NT2/D1 (cell line): ENCODE measurements around the gene LSM11.

Experiments
- DNase-seq: peaks from one replicate; pipeline ENCODE4 v3.0.0-alpha.2; 2011; ENCODE audit warnings: low read depth, low spot score
- H3K27me3 ChIP-seq: 2 replicates; pipeline ENCODE4 v1.6.0; 2011; ENCODE audit warnings: mild to moderate bottlenecking; ENCODE audit not compliant: insufficient read length, insufficient read depth
- H3K36me3 ChIP-seq: 2 replicates; pipeline ENCODE4 v1.6.1; 2011; ENCODE audit warnings: mild to moderate bottlenecking, low read length, mixed read lengths; ENCODE audit not compliant: insufficient read depth, insufficient read length
- H3K4me1 ChIP-seq: 2 replicates; pipeline ENCODE4 v1.5.1; 2011; ENCODE audit not compliant: insufficient read depth, insufficient read length
- H3K4me3 ChIP-seq: 2 replicates; pipeline ENCODE4 v1.5.1; 2011; ENCODE audit warnings: low read depth; ENCODE audit not compliant: insufficient read length
- H3K9ac ChIP-seq: 2 replicates; pipeline ENCODE4 v1.6.0; 2011; ENCODE audit warnings: low read depth; ENCODE audit not compliant: insufficient read length
- H3K9me3 ChIP-seq: 2 replicates; pipeline ENCODE4 v1.5.1; 2011; ENCODE audit warnings: mild to moderate bottlenecking, low read length; ENCODE audit not compliant: insufficient read depth
- SUZ12 ChIP-seq: IDR thresholded peaks from 2 replicates; pipeline ENCODE4 v1.6.1; 2011; ENCODE audit not compliant: insufficient read length, insufficient read depth; ENCODE audit errors: extremely low read depth
- YY1 ChIP-seq: IDR thresholded peaks from 2 replicates; pipeline ENCODE4 v1.6.1; 2011; ENCODE audit not compliant: insufficient read length, insufficient read depth
- ZNF274 ChIP-seq: IDR thresholded peaks from 2 replicates; pipeline ENCODE4 v1.6.1; 2011; ENCODE audit warnings: mild to moderate bottlenecking, low read depth, low read length

Gene LSM11

GRCh38 chr5:157764531-157764930 is 21.0 kb downstream of the LSM11 start:
- Histone ChIP-seq H3K9ac (no peak overlapping the region), H3K36me3 (no peaks in the 10 kb centered on the region), H3K27me3 (no peaks in the 10 kb centered on the region), H3K9me3 (no peaks in the 10 kb centered on the region), H3K4me3 (no peak overlapping the region), H3K4me1 (no peaks in the 10 kb centered on the region)
- no peak for DNase-seq
- TF ChIP-seq YY1 (no peak), ZNF274 (no peak), SUZ12 (no peak)

GRCh38 chr5:157766442-157766841 is 22.9 kb downstream of the LSM11 start:
- H3K27me3 ChIP-seq, result no peaks in the 10 kb centered on the region
- no peak overlapping the region for H3K4me3 ChIP-seq
- H3K36me3 ChIP-seq, result no peaks in the 10 kb centered on the region
- H3K9me3 ChIP-seq, result no peaks in the 10 kb centered on the region
- H3K4me1 ChIP-seq, result no peaks in the 10 kb centered on the region
- no peak overlapping the region for H3K9ac ChIP-seq
- TF ChIP-seq ZNF274 (no peak), SUZ12 (no peak), YY1 (no peak)
- DNase-seq, result no peak

- no peaks in the 10 kb centered on the region for H3K27me3 ChIP-seq
These were observed 23.4 kb downstream of the LSM11 start for GRCh38 chr5:157766902-157767301.

GRCh38 chr5:157767689-157768088 is 24.2 kb downstream of the LSM11 start:
- no peak for DNase-seq
- no peak overlapping the region for H3K9ac ChIP-seq
- H3K4me3 ChIP-seq, result no peak overlapping the region
- H3K36me3 ChIP-seq, result no peaks in the 10 kb centered on the region
- TF ChIP-seq ZNF274 (no peak), SUZ12 (no peak), YY1 (no peak)
- no peaks in the 10 kb centered on the region for H3K27me3 ChIP-seq
- H3K9me3 ChIP-seq, result no peaks in the 10 kb centered on the region
- no peaks in the 10 kb centered on the region for H3K4me1 ChIP-seq

More at GRCh38 chr5:157766902-157767301, 23.4 kb downstream of the LSM11 start:
- no peak for DNase-seq
- Histone ChIP-seq H3K4me3 (no peak overlapping the region), H3K9ac (no peak overlapping the region), H3K4me1 (no peaks in the 10 kb centered on the region), H3K9me3 (no peaks in the 10 kb centered on the region), H3K36me3 (no peaks in the 10 kb centered on the region)
- no peak for TF ChIP-seq SUZ12
- no peak for TF ChIP-seq ZNF274
- no peak for TF ChIP-seq YY1

GRCh38 chr5:157770665-157771064 is 27.2 kb downstream of the LSM11 start:
- H3K27me3 ChIP-seq, result no peaks in the 10 kb centered on the region
- no peak overlapping the region for H3K9ac ChIP-seq
- no peak for DNase-seq
- no peaks in the 10 kb centered on the region for H3K4me1 ChIP-seq
- H3K4me3 ChIP-seq, result no peak overlapping the region
- H3K36me3 ChIP-seq, result no peaks in the 10 kb centered on the region
- no peaks in the 10 kb centered on the region for H3K9me3 ChIP-seq
- TF ChIP-seq YY1 (no peak), ZNF274 (no peak), SUZ12 (no peak)

- Histone ChIP-seq H3K4me1 (no peaks in the 10 kb centered on the region), H3K36me3 (no peaks in the 10 kb centered on the region), H3K27me3 (no peaks in the 10 kb centered on the region), H3K4me3 (no peak overlapping the region), H3K9me3 (no peaks in the 10 kb centered on the region), H3K9ac (no peak overlapping the region)
- no peak for TF ChIP-seq SUZ12
- TF ChIP-seq ZNF274, result no peak
- TF ChIP-seq YY1, result no peak
- DNase-seq, result no peak
These were observed 28.6 kb downstream of the LSM11 start for GRCh38 chr5:157772127-157772526.

GRCh38 chr5:157778121-157778805 is 34.8 kb downstream of the LSM11 start:
- Histone ChIP-seq H3K4me1 (no peaks in the 10 kb centered on the region), H3K27me3 (no peaks in the 10 kb centered on the region), H3K36me3 (no peaks in the 10 kb centered on the region), H3K9me3 (no peaks in the 10 kb centered on the region), H3K4me3 (no peak overlapping the region), H3K9ac (no peak overlapping the region)
- DNase-seq, result no peak
- no peak for TF ChIP-seq ZNF274
- TF ChIP-seq YY1, result no peak
- TF ChIP-seq SUZ12, result no peak

- H3K4me1 ChIP-seq, result no peaks in the 10 kb centered on the region
- peaks cover 5% of the 10 kb centered on the region for H3K36me3 ChIP-seq
- H3K9ac ChIP-seq, result no peak overlapping the region
- H3K27me3 ChIP-seq, result no peaks in the 10 kb centered on the region
- H3K4me3 ChIP-seq, result no peak overlapping the region
- no peak for DNase-seq
- no peaks in the 10 kb centered on the region for H3K9me3 ChIP-seq
- no peak for TF ChIP-seq YY1
- no peak for TF ChIP-seq SUZ12
- no peak for TF ChIP-seq ZNF274
These were observed 35.7 kb downstream of the LSM11 start for GRCh38 chr5:157779221-157779620.
